22Rv1 (cell line): ENCODE results near the gene NEK11.

ENCODE experiments used
- ZFX ChIP-seq: fragments of 450-650 bp; IDR thresholded peaks from 2 replicates; pipeline ENCODE4 v1.6.1; 2017; ENCODE audit warnings: antibody characterized with exemption, borderline replicate concordance
- TF ChIP-seq, protein P1 (sequence below): fragments of 450-650 bp; IDR thresholded peaks from 2 replicates; pipeline ENCODE4 v1.5.1; 2017; ENCODE audit warnings: mild to moderate bottlenecking

DNA sequence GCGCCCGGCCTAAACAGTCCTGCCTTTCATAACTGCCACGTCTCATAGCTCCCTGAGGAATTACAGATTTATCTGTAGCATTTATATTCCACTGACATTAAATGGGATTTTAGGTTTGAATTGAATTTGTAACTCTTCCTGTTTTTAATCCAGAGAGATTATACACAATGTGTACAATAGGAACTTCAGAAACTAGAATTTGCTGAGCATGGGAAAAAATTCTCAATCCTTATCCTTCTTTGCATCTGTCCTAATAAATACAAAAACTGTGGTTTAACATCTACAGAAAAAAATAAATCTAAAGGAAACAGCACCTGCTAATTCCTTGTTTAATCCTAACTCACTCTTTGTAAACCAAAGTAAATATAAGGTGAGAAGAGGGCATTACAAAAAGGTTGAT lies 2.2 kb downstream of the NEK11 start:
- TF ChIP-seq, protein P1, sequence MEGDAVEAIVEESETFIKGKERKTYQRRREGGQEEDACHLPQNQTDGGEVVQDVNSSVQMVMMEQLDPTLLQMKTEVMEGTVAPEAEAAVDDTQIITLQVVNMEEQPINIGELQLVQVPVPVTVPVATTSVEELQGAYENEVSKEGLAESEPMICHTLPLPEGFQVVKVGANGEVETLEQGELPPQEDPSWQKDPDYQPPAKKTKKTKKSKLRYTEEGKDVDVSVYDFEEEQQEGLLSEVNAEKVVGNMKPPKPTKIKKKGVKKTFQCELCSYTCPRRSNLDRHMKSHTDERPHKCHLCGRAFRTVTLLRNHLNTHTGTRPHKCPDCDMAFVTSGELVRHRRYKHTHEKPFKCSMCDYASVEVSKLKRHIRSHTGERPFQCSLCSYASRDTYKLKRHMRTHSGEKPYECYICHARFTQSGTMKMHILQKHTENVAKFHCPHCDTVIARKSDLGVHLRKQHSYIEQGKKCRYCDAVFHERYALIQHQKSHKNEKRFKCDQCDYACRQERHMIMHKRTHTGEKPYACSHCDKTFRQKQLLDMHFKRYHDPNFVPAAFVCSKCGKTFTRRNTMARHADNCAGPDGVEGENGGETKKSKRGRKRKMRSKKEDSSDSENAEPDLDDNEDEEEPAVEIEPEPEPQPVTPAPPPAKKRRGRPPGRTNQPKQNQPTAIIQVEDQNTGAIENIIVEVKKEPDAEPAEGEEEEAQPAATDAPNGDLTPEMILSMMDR, result no peak
- TF ChIP-seq ZFX, result no peak
